GM18498 (cell line): ENCODE data around the gene BATF.

Source experiments
- ATAC-seq: cut with Tn5 transposase; IDR thresholded peaks from one replicate; pipeline ENCODE4 v1.9.1; 2021; ENCODE audit warnings: mild to moderate bottlenecking, moderate library complexity; ENCODE audit not compliant: unreplicated experiment

BATF gene

DNA sequence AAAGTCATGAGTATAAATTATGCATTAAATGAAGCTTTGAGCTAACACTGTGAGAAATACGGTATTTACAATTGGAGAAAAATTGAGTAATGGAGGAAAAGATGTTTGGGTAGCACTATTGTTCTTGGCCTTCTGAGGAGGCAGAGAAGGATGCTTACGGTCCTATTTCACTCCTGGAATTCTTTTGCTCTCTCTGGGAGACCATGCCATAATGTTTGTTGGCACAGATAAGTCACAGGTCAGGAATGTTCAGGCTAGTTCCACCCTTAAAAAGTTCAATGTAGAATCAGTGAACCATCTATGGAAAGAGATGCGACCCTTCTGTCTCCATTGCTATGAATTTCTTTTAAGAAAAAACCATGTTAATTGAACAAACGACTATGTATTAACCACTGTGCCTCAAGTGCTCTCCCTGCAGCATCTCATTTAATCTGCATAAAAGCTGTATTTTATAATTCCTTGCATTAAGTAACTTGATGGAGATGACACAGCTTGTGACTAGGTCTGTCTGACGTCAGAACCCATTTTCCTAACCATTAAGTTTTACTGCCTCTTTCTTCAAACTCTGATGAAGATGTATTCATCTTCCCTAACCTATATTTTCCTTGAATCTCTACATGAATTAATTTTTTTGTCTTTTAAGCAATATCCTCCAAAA lies 9.5 kb downstream of the BATF start:
- no peak for ATAC-seq

DNA sequence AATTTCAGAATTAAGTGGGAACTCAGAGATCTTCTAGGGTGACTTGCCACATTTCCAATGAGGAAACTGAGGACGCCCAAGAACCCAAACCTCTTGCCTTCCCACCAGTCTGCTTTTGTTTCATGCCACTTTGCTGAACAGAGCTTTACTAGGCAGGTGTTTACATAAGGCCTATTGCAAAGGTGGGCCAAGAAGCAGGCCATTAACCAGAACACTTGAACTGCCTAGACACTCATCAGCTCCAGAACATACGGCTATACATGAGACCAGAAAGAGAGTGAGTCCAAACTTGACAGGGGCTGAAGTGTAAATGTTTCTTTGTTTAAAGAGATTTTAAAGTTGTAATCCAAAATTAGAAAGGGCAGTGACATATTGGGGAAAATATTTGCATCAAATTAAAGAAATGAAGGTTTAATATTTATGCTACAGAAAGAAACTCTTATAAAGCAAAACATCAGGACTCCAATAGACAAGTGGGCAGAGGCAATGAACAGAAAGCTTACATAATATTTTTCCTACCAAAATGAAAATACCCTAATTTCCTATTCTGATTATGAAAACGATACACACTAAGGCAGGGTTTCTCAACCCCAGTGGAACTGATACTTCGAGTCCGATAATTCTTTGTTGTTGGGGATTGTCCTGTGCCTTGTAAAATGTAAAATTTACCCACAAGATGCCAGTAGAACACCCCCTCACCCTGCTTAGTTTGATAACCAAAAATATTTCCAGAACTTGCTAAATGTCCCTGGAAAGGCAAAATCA lies 11.7 kb downstream of the BATF start:
- no peak for ATAC-seq

DNA sequence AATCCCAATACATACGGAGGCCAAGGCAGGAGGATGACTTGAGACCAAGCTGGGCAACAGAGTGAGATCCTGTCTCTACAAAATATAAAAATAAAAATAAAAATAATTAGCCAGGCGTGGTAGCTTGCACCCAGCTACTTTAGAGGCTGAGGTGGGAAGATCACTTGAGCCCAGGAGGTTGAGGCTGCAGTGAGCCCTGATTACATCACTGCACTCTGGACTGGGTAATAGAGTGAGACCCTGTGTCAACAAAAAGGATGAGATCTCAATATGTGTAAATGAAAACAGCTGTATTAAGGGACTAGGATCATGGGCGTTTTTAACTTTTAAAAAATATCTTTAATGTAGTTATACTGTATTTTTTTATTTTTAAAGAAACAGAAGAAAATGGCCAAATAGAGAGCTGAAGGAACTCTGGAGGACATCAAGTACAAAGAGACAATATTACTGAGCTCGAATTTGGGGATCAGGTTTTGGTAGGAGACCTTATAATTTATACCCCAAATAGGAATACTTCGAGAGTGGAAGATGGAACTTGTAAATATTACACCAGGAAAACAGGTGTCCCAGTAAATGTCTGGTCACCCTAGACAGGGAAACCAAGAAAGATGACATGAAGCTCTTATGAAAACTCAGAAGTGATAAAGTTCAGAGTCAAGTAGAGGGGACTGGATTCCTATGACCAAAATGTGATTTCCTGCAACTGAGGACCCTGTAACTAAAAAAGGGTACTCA lies 13.1 kb downstream of the BATF start:
- no peak for ATAC-seq

DNA sequence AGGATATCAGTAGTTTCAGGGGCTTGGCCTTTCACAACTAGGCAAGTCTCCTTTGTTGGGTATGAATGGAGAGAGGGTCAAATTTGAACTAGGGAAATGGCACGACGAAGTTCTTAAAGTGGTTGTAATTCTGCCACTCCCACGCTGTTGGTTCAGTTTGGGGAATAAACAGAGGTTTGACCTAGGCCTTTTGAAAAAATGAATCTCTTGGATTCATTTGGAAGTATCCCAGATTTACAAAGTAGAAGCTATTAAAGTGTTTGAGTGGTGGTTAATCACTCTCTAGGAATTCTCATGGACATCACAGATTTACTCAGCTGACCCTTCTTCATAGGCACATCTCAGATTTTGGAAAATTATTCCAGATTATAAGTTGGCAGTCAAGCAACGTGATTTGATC lies 14.8 kb downstream of the BATF start:
- ATAC-seq, result no peak

DNA sequence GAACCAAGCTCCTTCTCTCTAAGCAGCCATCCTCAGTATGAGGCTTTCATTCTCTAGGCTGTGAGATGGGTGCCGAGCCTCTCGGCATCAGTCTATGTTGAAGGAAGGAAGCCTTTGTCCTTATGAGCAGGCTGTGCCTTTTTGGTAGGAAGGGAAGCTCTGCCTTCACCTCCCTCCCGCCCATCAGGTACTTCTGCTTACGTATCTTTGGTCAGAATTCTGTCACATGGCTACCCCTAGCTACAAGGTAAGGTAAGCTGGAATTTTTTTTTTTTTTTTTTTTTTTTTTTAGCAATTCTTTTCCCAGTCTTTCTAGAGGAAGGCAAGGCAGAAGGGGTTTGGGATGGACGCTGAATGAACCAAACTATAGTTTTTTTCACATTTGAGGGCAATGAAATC lies 16.9 kb downstream of the BATF start:
- ATAC-seq, result no peak

DNA sequence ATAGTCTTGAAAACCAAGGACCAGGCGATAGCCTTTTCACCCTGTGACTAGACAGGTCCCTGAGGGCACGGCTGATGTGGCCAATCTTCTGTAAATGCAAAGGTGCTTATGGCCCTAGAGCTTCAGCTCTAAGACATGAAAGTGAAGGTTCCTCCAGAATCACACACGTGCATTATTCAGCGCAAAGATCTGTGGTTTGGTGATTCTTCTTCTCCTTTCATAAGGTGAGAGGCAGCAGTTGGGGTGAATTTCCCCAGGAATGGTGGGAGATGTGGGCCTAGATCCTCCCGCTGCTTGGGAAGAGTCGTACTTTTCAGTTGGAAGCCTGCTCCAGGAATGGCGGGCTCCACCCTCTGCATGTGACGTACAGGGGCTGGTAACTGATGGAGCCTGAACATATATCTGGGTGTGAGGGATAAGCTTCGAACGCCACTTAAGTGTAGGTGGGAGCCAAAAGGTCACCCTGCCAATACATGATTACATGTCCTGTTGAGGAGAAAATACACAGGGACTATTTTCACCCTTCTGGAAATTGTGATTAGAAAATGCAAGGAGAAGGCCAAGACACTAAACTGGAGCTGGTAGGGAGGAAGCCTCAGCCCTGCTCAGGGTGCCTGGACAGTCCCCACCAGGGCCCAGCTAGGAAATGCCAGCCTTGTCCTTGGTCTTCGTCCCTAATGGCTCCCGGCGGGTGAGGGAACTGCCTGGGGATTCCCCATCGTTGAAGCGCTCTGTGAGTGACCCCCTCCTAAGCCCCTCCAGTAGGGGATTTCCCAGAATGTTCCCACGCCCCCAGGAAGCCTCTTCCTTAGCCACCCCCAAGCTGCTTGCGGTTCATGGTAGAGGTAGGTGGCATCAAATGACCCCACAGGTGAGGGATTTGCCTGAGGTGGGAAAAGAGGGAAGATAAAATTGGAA lies 17.6 kb downstream of the BATF start:
- ATAC-seq, result peak; percentile 59

DNA sequence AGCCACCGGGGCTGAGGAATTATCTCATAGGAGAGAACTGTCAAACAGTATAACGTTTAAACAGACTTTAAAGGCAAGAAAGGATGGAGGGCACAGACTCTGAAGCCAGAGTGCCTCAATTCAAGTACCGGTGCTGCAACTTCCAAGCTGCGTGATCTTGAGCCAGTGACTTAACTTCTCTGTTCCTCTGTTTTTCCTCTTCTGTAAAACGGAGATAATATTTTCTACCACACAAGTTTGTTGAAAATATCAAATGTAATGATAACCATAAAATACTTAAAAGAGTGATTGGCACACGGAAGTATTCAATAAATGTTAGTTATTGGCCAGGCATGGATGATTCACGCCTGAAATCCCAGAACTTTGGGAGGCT lies 18.2 kb downstream of the BATF start:
- no peak for ATAC-seq

DNA sequence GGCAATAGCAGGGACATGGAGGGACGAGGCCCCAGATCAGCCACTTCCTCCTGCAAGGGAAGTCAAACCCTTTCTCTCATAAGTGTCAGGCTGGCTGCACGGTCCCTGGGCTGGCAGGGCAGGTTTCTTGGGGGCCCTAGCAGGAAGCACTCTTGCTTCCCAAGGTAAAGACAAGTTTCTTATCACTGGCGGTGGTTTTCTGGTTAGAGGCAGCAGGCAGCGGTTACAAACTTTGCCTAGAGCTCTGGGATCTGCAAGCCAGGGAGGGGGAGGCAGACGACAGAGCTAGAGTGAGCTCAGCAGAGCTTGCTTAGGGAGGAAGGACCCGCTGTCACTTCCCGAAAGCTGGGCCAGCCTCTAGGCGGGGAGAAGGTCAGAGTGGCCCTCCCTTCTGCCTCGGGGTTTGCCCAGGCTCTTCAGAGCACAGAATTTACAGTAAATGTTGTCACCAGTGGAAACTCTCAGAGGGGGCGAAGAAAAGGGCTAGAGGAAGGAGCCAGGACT lies 20.4 kb downstream of the BATF start:
- peak; percentile 58 for ATAC-seq

DNA sequence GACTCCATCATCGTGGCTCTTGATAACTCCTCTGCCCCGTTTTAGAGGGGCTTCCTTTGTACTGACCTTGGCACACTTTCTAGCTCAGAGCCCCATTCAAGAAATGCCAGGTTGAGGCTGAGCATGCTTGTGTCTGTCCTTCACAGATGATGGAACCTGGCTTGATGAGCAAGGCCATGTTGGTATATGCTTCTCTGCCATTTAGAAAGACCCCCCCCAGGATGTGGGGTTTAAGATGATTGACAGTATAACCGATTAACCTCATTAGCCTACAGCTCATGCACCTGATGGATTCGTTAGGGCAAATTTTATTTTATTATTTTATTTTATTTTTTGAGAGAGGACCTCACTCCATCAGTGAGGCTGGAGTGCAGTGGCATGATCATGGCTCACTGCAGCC lies 21.0 kb downstream of the BATF start:
- peak; percentile 2 for ATAC-seq

DNA sequence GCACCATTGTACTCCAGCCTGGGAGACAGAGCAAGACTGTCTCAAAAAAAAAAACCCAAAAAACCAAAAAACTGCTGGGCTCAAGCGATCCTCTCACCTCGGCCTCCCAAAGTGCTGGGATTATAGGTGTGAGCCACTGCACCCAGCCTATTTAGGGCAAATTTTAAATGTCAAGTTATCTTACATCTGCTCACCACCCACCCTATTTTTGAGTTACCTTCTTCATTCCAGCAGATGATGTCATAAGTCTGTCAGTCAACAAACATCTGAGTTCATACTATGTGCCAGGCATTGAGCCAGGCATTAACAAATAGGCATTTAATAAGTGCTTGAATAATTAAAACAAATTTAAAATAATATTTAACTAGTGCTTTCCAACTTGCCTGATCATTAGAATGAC lies 21.5 kb downstream of the BATF start:
- no peak for ATAC-seq

DNA sequence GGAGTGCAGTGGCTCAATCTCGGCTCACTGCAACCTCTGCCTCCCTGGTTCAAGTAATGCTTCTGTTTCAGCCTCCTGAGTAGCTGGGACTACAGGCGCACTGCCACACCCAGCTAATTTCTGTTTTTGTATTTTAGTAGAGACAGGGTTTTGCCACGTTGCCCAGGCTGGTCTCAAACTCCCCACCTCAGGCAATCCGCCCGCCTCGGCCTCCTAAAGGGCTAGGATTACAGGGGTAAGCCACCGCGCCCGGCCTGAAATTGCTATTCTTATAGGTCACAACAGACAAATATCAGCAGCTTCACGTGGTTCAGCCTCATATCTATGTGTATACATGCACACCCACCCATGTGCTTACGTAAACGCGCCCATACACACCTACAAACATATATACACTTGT lies 23.6 kb downstream of the BATF start:
- ATAC-seq, result no peak

DNA sequence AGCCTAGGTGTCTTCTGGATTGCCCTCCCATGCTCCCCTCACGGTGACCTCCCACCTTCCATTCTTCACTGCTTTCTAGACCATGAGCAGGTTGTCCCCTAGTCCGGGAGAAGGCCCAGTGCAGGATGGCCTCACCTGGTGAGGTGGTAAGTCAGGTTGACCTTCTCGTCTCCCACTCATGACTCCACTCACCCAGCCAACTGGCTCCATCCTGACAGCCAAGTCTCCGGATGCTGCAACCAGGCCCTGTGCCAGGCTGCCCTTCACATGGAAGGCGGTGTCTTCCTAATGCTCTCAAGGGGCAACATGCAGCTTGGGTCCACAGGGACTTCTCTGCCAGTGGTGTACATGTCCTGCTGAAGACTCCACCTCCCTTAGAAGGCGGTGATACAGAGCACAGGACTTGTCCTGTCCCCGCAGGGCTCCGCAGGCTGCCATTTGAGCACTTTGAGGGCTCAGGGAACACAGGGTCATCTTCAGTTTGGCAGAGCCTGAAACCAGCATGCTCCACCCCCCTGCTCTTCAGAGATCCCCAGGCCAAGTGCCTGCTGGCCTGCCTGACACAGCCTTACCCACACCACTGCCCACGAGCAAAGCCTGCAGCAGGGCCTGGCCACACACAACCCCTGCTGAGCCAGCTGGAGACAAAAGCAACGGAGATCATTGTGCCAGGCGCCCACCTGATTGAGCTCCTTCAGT lies 25.4 kb downstream of the BATF start:
- ATAC-seq, result no peak

DNA sequence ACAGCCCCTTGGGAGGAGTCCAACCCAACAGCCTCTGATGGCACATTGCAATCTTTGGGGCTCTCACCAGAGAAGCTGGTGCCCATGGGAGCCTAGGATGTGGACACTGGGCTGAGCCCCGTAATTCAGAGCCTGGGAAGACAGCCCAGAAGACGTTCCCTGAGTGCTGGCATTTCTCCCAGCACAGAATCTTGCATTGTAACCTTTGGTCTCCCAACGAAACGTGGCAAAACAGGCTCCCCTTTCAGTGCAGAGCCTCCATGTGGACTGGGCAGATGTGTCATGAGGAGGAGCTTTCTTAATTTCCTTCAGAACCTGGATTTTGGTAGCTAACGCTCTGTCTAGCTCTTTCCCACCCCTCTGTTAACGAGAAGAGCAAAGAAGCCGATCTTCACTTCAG lies 26.3 kb downstream of the BATF start:
- no peak for ATAC-seq

DNA sequence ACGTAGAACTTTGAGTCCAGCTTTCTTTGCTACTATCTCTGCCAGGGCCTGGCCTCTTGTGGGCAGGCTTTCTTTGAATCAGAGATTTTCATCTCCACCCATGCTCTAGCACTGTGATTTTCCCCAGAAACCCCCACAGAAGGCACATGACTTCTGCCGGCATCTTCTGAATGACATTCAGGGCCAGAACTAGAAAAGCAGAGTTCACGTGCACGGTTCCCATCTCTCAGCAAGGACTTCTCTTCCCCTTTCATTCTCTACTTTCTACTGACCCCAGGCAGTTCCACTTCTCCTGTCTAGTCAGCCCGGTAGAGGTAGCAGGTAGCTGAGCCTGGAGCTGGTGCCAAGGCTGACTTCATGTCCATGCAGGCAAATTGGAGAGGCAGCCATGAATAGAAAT lies 26.9 kb downstream of the BATF start:
- ATAC-seq, result peak; percentile 61

DNA sequence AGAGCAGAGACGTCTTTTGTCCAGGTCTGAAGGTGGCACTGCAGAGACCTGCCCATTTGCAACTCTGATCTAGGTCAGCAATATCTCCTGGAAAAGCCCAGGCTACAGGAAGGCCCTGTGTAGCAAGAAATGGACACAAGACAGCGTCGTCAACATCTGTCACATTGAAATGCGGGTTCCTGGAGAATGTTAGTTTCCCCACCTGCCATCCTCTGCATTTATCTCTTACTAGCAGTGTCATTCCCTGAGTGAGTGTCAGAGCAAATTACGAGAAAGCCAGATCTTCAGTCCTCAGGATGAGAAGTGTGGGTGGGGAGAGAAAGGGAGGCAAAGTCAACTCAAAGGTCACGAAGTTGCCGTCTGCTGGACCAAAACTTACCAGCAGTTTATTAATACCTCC lies 28.8 kb downstream of the BATF start:
- no peak for ATAC-seq

DNA sequence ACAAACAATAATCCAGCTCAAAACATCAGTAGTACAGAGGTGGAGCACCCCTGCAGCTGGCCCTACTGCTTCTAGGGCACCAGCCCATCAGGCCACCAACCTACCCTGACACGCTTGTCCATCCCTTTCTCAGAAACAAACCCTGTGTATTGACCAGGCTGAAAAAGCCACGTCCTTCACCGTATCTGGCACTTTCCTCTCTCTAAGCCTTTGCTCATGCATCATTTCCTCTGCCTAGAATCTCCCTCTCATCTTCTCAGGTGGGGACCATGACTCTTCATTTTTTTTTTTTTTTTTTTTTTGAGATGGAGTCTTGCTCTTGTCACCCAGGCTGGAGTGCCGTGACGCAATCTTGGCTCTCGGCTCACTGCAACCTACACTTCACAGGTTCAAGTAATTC lies 30.9 kb downstream of the BATF start:
- ATAC-seq, result no peak

DNA sequence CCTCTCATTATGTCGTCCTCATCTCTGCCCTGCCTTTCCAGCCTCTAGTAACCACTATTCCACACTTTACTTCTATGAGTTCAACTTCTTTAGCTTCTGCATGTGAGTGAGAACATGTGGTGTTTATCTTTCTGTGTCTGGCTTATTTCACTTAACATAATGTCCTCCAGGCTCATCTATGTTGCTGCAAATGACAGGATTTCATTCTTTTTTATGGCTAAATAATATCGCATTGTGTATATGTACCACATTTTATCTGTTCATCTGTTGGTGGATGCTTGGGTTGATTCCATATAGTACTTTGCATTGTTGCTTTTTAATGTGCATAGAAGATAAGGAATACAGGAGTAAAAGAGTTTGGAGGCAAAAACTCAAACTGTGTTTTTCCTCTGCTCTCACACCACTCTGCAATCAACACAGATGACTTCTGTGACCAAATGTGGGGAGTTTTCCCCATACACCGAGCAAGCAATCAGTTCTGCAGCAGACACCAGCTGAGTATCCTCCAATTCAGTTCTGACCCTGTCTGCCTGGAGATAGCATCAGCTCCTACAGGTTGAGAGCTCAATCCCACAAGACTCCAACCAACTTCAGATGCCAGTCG lies 31.6 kb downstream of the BATF start:
- no peak for ATAC-seq

DNA sequence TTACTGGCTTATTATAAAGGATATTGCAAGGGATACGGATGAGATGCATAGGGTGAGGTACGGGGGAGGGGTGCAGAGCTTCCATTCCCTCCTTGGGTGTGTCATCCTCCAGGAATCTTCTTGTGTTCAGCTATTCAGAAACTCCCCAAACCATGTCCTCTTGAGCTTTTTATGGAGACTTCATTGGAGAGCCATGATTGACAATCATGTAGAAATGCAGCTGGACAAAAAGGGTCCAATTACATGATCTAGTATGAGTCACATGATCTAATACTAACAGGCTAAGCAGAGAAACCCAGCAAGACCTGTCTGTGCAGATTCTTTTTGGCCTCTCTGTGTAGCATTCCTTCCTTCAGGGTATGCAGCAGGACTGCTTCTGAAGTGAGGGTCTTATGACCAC lies 32.2 kb downstream of the BATF start:
- no peak for ATAC-seq

DNA sequence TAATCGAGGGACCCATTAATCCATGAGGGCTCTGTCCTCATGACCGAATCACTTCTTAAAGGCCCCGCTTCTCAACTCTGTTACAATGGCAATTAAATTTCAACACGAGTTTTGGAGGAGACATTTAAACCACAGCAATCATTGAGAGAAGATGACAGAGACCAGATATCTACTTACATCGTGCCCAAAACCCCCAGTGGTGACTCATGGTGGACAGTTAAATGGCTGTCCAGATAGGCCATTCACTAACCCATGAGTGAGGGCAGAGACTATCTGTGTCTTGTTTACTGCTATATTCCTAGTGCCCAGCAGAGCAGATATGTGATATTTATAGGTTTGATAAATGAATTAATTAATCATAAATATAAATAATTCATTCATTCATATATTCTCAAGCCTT lies 36.2 kb downstream of the BATF start:
- ATAC-seq, result no peak

DNA sequence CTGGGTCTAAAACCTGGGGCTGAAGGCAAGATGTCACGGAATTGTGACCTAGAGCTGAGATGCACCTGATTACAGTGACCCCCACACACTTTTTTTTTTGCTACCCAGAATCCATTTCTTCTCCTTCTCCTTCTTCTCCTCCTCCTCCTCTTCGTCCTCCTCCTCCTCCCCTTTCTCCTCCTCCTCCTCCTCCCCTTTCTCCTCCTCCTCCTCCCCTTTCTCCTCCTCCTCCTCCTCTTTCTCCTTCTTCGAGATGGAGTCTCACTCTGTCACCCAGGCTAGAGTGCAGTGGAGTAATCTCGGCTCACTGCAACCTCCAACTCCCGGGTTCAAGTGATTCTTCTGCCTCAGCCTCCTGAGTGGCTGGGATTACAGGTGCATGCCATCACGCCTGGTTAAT lies 36.8 kb downstream of the BATF start:
- no peak for ATAC-seq
